GM19438 (cell line): ENCODE data around the gene TMPRSS9.

Experiments
- ATAC-seq: cut with Tn5 transposase; IDR thresholded peaks from one replicate; pipeline ENCODE4 v1.9.1; 2021; ENCODE audit warnings: low read depth; ENCODE audit not compliant: unreplicated experiment

Gene TMPRSS9

DNA sequence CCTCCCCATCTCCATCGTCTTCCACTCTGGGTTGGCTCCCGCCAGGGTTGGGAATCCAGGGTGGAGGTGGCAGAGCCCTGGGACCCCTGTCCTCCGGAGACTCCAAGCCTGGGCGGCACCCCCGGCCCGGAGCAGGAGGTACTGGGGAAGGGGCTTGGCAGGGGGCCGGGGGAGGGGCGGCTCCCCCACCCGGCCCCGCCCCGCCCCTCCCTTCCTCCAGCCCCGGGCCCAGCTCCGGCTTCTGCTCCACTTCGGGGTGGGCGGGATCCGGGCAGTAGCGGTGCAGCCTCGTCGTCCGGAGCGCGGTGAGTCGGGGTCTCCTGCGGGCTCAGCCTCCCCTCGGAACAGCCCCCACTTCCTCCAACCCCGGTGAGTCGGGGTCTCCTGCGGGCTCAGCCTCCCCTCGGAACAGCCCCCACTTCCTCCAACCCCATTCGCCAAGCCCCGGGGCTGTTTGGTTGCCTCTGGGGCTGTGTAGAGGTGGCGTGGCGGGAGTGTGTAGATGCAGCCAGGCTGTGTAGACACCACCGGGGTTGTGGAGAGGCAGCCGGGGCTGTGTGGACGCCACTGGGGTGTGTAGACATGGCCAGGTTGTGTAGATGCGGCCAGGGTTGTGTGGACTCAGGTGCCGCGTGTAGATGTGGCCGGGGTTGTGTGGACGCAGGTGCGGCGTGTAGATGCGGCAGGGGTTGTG lies at the start of gene TMPRSS9:
TMPRSS9 (plus strand) TSS at position 274 of the 694 bp plus-strand sequence. CDS start 29,521 bp downstream, outside the sequence.
- ATAC-seq, result no peak

DNA sequence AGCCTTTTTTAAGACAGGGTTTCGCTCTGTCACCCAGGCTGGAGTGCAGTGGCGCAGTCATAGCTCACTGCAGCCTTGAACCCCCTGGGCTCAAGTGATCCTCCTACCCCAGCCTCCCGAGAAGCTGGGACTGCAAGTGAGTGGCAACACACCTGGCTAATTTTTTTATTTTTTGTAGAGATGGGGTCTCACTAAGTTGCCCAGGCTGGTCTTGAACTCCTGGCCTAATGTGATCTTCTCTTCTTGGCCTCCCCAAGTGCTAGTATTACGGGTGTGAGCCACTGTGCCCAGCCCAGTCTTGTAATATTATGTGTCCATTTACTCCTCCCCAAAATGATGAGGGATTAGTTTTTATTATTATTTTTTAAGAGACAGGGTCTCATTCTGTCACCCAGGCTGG lies 49.0 kb upstream of the TMPRSS9 start:
- ATAC-seq, result no peak

DNA sequence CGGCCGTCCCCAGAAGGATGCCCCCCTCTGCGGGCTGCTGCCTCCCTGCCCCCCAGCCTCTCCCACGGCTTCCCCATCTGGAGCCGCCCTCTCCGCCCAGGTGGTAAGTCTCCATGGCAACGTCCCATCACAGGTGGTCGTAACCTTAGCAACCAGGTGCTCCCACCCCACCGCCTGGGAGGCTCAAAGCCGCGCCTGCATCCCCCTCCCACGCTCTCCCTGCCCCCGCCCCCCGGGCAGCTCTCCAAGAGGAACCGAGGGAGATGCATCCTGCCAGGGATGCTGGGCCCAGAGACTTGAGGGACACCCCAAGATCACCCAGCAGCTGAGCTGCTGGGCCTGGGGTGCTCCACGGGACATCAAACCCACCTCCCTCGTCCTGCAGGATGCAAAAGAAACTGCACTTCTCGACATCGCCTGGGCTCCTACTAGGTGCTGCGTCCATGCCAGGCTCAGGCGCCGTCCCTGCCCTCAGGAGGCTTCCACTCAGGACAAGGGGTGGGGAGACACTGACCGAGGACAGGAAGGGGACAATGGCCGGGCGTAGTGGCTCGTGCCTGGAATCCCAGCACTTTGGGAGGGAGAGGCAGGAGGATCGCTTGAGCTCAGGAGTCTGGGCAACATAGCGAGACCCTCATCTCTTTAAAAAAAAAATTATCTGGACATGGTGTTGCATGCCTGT lies 47.1 kb upstream of the TMPRSS9 start:
- ATAC-seq, result no peak

DNA sequence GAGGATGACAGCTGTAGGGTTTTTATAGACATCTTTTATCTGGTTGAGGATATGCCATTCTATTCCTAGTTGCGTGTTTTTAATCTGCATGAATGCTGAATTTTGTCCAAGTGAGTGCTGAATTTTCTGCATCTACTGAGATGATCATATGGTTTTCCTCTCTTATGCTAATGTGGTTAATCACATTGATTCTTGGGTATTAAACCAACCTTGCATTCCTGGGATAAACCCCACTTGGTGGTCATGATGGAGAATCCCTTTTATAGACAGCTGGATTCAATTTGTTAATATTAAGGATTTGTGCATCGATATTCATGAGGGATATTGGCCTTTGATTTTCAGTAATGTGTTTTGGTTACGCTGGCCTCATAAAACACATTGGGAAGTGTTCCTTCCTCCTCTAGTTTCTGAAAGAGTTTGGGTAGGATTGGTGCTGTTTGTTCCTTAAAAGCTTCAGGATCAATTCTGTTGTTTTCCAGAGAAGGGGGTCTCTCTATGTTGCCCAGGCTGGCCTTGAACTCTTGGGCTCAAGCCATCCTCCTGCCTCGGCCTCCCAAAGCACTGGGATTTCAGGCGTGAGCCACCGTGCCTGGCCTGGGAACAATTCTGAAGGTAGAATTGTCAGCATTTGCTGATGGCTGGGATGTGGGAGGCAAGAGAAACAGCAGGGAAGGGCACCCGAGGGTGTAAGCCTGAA lies 44.8 kb upstream of the TMPRSS9 start:
- no peak for ATAC-seq

DNA sequence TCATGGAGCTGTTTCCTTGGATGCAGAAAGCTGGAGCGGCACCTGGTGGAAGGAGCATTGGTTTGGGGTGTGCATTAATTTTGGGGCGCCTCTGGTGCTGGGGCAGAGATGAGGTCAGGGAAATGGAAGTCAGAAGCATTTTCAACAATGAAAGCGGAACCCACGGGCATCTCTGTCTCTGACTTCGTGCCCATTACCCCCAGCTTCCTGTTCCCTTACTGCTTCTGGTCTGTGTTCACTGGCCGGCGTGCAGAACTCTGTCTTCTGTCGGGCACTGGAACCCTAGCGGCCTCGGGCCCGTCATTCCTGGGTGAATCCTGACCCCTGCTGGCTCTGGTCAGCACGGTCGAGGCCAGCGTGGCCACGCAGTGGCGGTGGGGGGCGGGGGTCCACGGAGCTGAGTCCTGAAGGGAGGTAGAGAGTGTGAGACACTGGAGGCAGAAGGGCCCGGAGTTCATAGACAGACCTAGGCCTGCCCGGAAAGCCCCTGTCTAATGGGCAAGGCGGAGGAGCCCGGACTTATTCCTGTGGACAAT lies 44.2 kb upstream of the TMPRSS9 start:
- no peak for ATAC-seq

DNA sequence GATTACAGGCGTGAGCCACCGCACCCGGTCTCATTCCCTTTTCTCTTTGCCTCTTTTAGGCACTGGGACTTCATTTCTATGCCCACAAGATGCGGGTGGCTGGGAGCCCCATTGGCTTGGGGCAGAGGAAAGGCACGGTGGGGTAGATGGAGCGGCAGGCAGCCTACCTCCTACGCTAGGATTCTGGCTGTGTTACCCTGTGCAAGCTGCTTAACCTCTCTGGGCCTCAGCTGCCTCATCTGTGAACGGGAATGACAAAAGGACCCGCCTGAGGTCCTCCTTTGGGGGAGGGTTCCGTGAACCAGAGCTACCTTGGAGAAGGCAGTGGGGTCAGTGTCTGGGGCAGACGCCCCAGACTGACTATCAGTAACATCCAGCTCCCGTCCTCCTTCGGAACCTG lies 42.8 kb upstream of the TMPRSS9 start:
- no peak for ATAC-seq

DNA sequence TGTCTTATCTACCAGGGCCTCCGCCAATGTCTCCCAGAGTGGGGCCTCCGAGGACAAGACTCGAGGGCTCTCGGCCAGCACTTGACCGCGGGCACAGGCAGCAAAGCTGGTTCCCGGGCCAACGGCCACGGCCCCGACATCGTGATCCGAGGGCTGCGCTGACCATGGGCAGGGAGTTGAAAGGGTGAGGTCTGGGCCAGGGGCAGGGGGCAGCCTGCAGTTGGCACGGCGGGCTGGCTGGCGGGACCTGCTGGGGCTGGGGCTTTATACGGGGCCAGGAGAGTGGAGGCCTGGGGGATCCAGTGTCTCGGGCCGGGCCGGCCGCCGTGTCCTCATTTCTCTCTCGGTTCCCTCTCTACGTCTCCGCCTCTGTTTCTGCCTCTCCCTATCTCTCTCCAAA lies 42.3 kb upstream of the TMPRSS9 start:
- no peak for ATAC-seq

DNA sequence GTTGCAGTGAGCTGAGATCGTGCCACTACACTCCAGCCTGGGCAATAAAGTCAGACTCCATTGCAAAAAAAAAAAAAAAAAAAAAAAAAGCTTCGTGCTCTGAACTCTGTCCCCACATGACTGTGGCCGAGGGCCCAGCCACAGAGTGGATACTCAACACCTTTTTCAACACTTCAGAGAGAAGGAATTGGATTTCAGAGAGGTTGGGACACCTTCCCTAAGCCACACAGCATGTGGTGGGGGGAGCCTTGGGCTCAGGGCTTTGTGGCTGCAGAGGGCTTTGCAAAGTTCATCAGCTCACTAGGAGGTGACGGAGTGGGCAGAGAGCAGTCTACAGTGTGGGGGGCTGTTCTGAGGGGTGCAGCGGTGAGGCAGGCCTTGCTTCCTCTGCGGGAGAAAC lies 41.1 kb upstream of the TMPRSS9 start:
- no peak for ATAC-seq

DNA sequence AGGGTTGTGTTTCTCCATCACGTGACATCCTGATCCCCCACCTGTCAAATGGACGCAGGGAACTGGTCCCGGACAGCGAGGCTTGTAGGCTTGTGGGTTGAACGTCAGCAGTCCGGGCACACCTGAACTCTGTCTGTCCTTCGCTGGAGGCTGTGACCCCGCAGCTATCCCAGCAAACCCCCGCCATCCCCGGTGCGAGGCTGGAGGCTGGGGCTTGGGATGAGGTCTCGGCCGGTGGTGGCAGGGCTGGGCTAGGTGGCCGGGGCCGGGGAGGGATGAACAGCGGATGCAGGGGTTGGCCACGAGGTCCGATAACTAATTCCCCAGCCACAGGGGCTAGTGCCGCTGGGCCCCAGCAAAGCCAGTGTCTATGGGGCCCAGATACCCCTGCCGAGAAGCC lies 40.5 kb upstream of the TMPRSS9 start:
- no peak for ATAC-seq

DNA sequence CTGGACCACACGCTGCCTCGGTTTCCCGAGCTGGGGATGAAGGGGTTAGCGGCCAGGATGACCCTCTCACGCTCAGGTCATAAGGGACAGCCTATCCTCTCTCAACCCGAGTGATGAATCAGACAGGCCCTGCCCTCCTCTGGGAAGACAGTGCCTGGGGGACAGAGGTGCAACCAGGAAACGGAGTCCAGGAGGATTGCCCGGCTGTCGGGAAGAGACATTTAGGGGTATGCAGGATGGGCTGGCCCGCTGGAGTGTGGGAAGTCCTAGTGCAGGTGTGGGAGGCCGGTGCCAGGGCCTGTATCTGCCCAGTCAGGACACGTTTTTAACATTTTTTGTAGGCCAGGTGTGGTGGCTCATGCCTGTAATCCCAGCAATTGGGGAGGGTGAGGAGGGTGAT lies 40.0 kb upstream of the TMPRSS9 start:
- no peak for ATAC-seq

DNA sequence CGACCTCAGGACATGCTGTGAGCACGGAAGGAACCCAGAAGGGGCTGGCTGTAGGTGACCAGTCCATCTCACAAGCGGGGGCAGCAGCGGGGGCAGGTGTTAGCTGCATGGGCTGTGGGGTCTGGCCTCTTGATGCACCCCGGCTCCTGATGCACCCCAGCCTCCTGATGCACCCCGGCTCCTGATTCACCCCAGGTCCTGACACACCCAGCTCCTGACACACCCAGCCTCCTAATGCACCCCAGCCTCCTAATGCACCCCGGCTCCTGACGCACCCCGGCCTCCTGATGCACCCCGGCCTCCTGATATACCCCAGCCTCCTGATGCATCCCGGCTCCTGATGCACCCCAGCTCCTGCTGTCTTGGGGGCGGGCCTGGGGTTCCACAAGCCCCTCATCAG lies 39.1 kb upstream of the TMPRSS9 start:
- ATAC-seq, result no peak

DNA sequence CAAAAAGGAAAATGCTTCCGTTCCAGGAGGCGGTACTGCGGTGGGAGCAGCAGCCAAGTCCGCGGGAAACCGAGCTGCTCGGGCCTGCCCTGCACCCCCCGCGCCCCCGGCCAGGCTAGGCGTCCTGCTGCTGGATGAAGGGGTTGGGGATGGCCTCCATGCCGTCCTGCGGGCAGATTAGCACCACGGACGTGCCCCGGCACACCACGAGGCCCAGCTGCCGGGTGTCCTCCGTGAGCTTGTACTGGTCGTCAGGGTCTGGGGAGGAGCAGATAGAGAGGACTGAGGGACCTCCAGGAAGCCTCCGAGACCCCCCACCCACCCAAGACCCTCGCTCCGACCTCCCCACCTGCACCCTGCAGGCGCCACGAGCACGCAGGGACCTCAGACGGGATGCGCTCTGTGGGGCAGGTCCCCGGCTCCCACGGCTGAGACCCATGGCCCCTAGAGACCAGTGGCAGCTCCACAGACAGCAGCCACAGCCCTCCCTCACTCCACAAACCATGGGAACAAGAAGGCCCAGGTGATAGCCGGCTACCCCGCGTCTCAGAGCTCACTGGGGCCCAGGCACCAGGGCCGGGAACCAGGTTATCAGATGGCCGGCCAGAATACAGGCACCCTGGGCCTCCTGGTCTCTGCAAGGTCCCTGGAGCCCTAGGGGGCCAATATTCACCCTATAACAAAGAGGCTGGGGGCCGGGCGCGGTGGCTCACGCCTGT lies 38.3 kb upstream of the TMPRSS9 start:
- ATAC-seq, result no peak

DNA sequence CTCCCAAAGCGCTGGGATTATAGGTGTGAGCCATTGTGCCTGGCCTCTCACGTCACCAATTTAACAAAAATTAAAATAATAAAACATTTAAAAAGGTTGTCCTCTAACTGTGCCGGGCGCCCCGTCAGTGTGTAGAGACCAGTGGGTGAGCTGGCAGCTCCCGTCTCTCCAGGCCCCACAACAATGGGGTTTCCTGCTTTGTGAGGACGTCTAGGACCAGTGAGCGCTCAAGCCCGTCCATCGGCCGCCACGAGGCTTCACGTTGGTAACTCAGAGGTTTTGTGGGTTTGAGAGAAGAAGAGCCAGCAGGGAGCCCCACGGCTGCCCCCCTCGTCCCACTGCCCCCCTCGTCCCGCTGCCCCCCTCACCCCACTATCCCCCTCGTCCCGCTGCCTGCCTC lies 36.4 kb upstream of the TMPRSS9 start:
- ATAC-seq, result no peak

DNA sequence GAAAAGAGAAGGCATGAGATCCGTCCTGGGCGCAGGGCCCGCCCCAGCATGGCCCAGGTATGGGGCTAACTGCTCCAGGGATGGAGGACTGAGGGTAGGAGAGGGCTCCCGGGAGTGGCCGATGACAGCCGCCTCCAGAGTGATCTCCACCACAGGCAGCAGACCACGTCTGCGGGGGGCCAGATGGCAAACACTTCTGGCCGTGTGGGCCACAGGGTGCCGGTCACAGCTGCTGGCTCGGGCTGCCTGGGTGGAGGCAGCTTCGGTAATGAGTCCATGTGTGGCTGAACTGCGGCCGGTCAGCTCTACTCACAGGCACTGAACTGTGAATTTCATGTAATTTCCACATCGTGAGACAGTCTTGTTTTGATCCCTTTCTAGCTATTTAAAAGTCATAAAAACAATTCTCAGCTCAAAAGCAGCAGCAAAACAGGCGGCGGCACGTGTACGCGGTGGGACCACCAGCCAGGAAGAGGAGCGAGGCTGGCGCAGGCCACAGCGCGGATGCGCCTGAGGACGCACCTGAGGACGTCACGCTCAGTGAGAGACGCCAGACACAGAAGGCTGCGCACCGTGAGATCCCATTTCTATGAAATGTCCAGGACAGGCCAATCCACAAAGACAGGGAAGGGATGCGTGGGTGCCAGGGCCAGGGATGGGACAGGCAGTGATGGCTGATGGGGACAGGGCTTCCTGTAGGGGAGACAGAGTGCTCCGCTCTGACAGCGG lies 35.7 kb upstream of the TMPRSS9 start:
- no peak for ATAC-seq

DNA sequence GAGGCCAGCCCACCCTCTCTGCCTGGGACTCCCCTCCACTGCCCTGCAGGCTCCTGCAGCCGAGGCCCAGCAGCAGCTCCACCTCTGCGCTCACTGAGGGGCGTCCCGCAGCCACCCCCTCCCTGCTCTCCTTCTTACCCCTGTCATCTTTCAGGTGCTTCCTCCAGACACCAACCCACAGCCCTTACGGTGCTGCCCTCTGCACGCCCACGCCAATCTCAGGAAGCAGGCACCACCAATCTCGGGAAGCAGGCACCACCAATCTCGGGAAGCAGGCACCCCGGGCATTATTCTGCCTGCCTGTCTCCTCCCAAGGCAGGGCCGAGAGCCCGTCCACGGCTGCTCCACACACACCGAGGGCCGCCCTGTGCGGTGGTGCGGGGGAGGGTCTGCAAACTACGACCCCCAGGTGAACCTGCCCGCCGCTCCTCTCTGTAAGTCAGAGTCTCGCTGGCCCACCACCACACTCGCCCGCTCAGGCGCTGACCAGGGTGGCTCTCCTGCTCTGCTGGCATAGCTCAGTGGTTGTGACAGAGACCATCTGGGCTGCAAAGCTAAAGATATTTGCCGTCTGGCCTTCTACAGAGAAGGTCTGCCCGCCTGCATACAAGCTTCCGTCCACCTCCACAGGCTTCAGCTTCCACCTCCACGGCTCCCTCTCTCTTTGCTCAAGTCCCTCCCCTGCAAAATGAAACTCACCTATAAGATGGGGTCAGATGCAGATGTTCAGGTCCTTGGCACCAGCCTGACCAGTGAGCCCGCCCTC lies 34.6 kb upstream of the TMPRSS9 start:
- ATAC-seq, result no peak

DNA sequence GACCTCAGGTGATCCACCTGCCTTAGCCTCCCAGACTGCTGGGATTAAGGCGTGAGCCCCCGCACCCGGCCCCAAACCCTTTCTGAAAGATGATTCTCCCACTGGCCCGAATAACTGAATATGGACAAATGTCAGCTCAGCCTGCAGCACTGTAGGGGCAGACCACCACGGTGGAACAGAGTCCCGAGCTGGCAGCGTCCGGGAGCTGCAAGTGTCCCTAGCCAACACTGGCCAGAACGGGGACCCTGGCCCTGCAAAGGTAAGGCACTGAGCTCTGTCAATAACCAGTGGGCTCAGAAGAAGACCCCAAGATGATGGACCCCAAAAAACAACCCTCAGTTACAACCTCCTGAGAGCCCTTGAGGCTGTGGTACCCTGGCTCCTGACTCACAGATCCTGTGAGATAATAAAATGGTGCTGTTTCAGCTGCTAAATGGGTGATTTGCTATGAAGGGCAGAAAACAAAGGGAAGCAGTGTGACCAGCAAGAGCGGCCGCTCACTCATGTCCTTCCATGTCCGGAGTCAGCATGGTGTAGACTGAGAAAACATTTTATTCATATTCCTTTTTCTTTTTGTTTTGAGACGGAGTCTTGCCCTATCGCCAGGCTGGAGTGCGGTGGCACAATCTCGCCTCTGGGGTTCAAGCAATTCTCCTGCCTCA lies 33.2 kb upstream of the TMPRSS9 start:
- no peak for ATAC-seq

DNA sequence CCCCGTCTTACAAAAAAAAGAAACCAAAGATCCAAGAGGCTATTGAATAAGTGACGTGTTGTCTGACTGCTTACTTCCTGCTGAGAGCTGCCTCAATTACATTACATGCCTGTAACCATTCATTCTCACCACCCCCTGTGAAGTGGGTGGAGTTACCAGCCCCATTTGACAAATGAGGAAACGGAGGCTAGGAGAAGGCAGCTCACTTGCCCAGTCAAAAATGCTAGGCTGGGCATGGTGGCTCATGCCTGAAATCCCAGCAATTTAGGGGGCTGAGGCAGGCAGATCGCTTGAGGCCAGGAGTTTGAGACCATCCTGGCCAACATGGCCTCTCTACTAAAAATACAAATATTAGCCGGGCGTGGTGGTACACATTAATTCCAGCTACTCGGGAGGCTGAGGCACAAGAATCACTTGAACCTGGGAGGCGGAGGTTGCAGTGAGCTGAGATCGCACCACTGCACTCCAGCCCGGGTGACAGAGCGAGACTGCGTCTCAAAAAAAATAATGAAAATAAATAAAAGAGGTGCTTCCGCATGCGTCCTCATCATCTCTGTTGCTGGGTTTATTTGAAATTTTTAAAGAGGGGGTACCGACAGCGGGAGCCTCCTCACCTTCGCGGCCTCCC lies 32.2 kb upstream of the TMPRSS9 start:
- ATAC-seq, result no peak

DNA sequence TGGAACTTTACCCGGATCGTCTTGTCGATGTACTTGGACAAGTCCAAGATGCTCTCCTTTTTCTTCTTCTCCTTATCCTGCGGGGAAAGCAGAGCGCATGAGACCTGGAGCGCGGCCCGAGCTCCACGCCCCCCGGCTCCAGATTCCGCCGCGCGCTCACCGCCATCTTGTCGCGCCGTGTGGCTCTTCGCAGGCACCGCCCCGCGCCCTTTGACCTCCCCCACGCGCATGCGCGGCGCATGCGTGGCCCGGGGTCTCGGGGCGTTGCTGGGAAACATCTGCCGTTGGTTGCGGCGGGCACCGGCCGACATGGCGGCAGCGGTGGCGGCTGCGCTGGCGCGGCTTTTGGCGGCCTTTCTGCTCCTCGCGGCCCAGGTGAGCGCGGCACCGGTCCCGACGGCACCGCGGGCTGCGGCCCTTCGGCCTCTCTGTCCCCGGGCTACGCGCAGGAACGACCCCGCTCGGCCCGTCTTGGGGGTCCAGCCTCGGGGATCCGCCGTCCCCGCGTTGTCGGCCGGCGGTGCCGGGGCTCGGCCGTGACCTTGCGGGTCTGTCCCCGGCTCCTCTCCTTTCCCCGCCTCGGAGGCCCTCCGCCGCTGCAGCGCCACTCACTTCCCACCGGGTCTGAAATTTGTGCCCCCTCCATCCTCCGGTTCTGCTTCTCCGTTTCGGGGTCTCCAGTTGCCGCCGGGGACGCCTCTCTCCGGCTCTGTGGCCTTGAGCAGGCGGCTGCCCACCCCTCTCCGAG lies 31.5 kb upstream of the TMPRSS9 start, which contains the start of the genes LSM7 and SPPL2B:
LSM7 (minus strand) TSS at position 186 of the 748 bp plus-strand sequence; CDS start at position 166, 20 bp downstream.
SPPL2B (plus strand) TSS at position 284 of the 748 bp plus-strand sequence; CDS start at position 310, 26 bp downstream.
- ATAC-seq, result peak; percentile 37
